Liver (tissue), 9 donors: Measurements from ENCODE around the gene SPATA16. TPM values are rescaled to one million over a fixed set of nuclear protein-coding genes. Genes with fewer than 3 reads are reported as not detected.

ENCODE experiments used
- DNase-seq: peaks from one replicate; pipeline ENCODE4 v3.0.0-alpha.2; 2017; ENCODE audit warnings: low spot score
- H3K27ac ChIP-seq, 2 donors: one replicate each; pipeline ENCODE4 v1.7.0; 2013; ENCODE audit warnings: inconsistent platforms in 2 of 2, low read length in 2 of 2, control low read depth in 1 of 2, low read depth in 1 of 2, mild to moderate bottlenecking in 1 of 2
- H3K27me3 ChIP-seq, 4 donors: one replicate each; pipeline versions ENCODE4 v1.6.1 to v1.7.0; 2013; ENCODE audit warnings: low read length in 3 of 4, inconsistent platforms in 1 of 4, mild to moderate bottlenecking in 1 of 4, moderate library complexity in 1 of 4; ENCODE audit not compliant: control insufficient read depth in 4 of 4, insufficient read depth in 4 of 4
- H3K36me3 ChIP-seq, 4 donors: one replicate each; pipeline versions ENCODE4 v1.6.1 to v1.7.0; 2013; ENCODE audit warnings: low read length in 3 of 4, mild to moderate bottlenecking in 3 of 4, low read depth in 1 of 4, moderate library complexity in 1 of 4; ENCODE audit not compliant: control insufficient read depth in 4 of 4, insufficient read depth in 3 of 4
- H3K4me1 ChIP-seq, 4 donors: one replicate each; pipeline versions ENCODE4 v1.6.1 to v1.7.0; 2013; ENCODE audit warnings: low read length in 3 of 4, mild to moderate bottlenecking in 3 of 4, moderate library complexity in 1 of 4; ENCODE audit not compliant: control insufficient read depth in 4 of 4, insufficient read depth in 4 of 4
- H3K4me3 ChIP-seq, 3 donors: one replicate each; pipeline versions ENCODE4 v1.6.1 to v1.7.0; 2013; ENCODE audit warnings: low read length in 3 of 3, control low read depth in 1 of 3, low read depth in 1 of 3, mild to moderate bottlenecking in 1 of 3
- H3K9ac ChIP-seq, 2 donors: one replicate each; pipeline ENCODE4 v1.7.0; 2013; ENCODE audit warnings: low read length in 2 of 2, mild to moderate bottlenecking in 2 of 2, moderate library complexity in 2 of 2, control low read depth in 1 of 2, low read depth in 1 of 2
- H3K9me3 ChIP-seq, 4 donors: one replicate each; pipeline versions ENCODE4 v1.6.1 to v1.7.0; 2013; ENCODE audit warnings: low read length in 3 of 4; ENCODE audit not compliant: control insufficient read depth in 4 of 4
- EGR1 ChIP-seq, 2 donors: IDR thresholded peaks; 2 replicates each; pipeline ENCODE4 v1.6.1; 2016 to 2018; ENCODE audit warnings: antibody characterized with exemption in 2 of 2, low read depth in 2 of 2
- FOXA1 ChIP-seq: IDR thresholded peaks from 2 replicates; pipeline ENCODE4 v1.6.1; 2016; ENCODE audit warnings: antibody characterized with exemption
- FOXA2 ChIP-seq: IDR thresholded peaks from 2 replicates; pipeline ENCODE4 v1.6.1; 2016; ENCODE audit warnings: antibody characterized with exemption
- GABPA ChIP-seq, 2 donors: IDR thresholded peaks in 1 of 2; conservative IDR thresholded peaks in 1 of 2; 2 replicates each; pipeline ENCODE4 v1.6.1; 2016; ENCODE audit warnings: antibody characterized with exemption in 2 of 2, mild to moderate bottlenecking in 1 of 2, moderate library complexity in 1 of 2
- HNF4A ChIP-seq, 2 donors: conservative IDR thresholded peaks; 2 replicates each; pipeline ENCODE4 v1.6.1; 2016; ENCODE audit warnings: antibody characterized with exemption in 2 of 2, mild to moderate bottlenecking in 2 of 2
- HNF4G ChIP-seq: IDR thresholded peaks from 2 replicates; pipeline ENCODE4 v1.6.1; 2016; ENCODE audit warnings: antibody characterized with exemption
- JUND ChIP-seq, 2 donors: IDR thresholded peaks; 2 replicates each; pipeline ENCODE4 v1.6.1; 2016; ENCODE audit warnings: antibody characterized with exemption in 2 of 2
- NR2F2 ChIP-seq: IDR thresholded peaks from 2 replicates; pipeline ENCODE4 v1.6.1; 2016; ENCODE audit warnings: antibody characterized with exemption
- RAD21 ChIP-seq, 2 donors: IDR thresholded peaks; 2 replicates each; pipeline ENCODE4 v1.6.1; 2016; ENCODE audit warnings: antibody characterized with exemption in 2 of 2, mild to moderate bottlenecking in 2 of 2
- RXRA ChIP-seq, 2 donors: IDR thresholded peaks; 2 replicates each; pipeline ENCODE4 v1.6.1; 2017 to 2018; ENCODE audit warnings: antibody characterized with exemption in 2 of 2, mild to moderate bottlenecking in 1 of 2
- SP1 ChIP-seq: IDR thresholded peaks from 2 replicates; pipeline ENCODE4 v1.6.1; 2018; ENCODE audit warnings: antibody characterized with exemption, mild to moderate bottlenecking
- TAF1 ChIP-seq: conservative IDR thresholded peaks from 2 replicates; pipeline ENCODE4 v1.6.1; 2016; ENCODE audit warnings: antibody characterized with exemption, mild to moderate bottlenecking
- YY1 ChIP-seq: IDR thresholded peaks from 2 replicates; pipeline ENCODE4 v1.6.1; 2016; ENCODE audit warnings: antibody characterized with exemption, mild to moderate bottlenecking
- WGBS: extraction: QIAGEN DNeasy Blood & Tissue Kit; methylation state at CpG from one replicate; pipeline ENCODE4 v1.1.7; 2013; 5-methylcytosine and 5-hydroxymethylcytosine counted together
- polyA plus RNA-seq, 2 donors: library from polyadenylated mRNA; stranded (reverse) in 1 of 2; unstranded in 1 of 2; fragments of 200-250 nt in 1 of 2; fragments of >200 nt in 1 of 2; fragmentation: Nextera tagmentation in 1 of 2; extraction: Ambion mirVana in 1 of 2; gene quantifications; one replicate each; pipeline versions ENCODE4 v1.2.1 to v1.2.3, GENCODE V29; 2013 to 2015
- total RNA-seq, 2 donors: library from RNA; depleted of rRNA; stranded (reverse); fragments of >200 nt; gene quantifications; one replicate each; pipeline ENCODE4 v1.2.3, GENCODE V29; 2014
- TF ChIP-seq, protein P1 (sequence below): IDR thresholded peaks from 2 replicates; pipeline ENCODE4 v1.6.1; 2016; ENCODE audit warnings: antibody characterized with exemption, mild to moderate bottlenecking
- TF ChIP-seq, protein P2 (sequence below): IDR thresholded peaks from 2 replicates; pipeline ENCODE4 v1.6.1; 2016; ENCODE audit warnings: antibody characterized with exemption
- TF ChIP-seq, protein P3 (sequence below): IDR thresholded peaks from 2 replicates; pipeline ENCODE4 v1.6.1; 2016; ENCODE audit warnings: antibody characterized with exemption
- TF ChIP-seq, protein P4 (sequence below): fragments of 150-350 bp; IDR thresholded peaks from 2 replicates; pipeline ENCODE4 v1.5.1; 2017; ENCODE audit warnings: improper control_type of control experiment, low read depth, low read length; ENCODE audit not compliant: missing input control
- TF ChIP-seq, protein P5 (sequence below): IDR thresholded peaks from 2 replicates; pipeline ENCODE4 v1.6.1; 2016; ENCODE audit warnings: antibody characterized with exemption
- donor health status: healthy.
- donor health status: healthy.
- donor health status: healthy.
- donor health status: healthy.
- donor health status: healthy.

SPATA16 gene
- total and polyA plus RNA-seq, 4 donors = not detected

DNA sequence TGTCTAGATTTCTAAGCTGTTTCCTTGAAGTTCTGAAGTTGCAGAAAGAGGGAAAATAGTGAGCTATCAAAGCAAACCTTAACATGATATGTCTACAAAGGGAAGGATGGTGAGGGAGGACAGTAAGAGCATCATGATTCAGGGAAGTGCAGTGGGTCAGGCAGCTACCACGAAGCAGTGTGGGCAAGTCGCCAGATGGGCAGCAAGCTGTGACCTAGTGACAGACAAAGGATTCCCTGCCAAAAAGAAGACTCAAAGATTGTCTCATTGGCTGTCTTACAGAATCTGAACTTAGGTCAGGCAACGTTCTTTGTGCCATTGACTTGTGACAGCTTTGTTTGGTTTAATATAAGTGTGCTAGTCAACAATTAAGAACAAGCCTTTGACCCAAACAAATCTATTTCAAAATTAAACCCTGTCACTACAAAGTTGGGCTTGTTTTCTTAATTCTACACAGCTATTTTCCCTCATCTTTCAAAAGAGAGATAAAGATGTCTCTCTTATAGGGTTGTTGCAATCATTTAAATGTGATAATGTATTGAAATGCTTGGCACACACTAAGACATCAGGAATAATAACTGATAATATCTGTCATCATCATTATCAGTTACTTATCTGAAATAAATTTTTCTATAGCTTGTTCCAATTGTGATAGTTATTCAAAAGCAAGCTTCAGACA lies 237.3 kb downstream of the SPATA16 start:
- Histone ChIP-seq H3K4me1 (no peaks in the 10 kb centered on the region), H3K27ac (no peak overlapping the region), H3K4me3 (no peak overlapping the region), H3K27me3 (no peaks in the 10 kb centered on the region), H3K9ac (no peak overlapping the region), H3K9me3 (no peaks in the 10 kb centered on the region), H3K36me3 (no peaks in the 10 kb centered on the region)
- TF ChIP-seq RAD21 (IDR thresholded peaks at IDR 0.05) (no peak), NR2F2 (no peak), EGR1 (IDR thresholded peaks at IDR 0.05; ENCODE audit: low read depth in 2 of 2) (no peak), YY1 (no peak), GABPA (IDR thresholded peaks at IDR 0.05 in 1 of 2, conservative IDR thresholded peaks at IDR 0.05 in 1 of 2) (no peak), HNF4G (no peak)
- TF ChIP-seq, protein P1, sequence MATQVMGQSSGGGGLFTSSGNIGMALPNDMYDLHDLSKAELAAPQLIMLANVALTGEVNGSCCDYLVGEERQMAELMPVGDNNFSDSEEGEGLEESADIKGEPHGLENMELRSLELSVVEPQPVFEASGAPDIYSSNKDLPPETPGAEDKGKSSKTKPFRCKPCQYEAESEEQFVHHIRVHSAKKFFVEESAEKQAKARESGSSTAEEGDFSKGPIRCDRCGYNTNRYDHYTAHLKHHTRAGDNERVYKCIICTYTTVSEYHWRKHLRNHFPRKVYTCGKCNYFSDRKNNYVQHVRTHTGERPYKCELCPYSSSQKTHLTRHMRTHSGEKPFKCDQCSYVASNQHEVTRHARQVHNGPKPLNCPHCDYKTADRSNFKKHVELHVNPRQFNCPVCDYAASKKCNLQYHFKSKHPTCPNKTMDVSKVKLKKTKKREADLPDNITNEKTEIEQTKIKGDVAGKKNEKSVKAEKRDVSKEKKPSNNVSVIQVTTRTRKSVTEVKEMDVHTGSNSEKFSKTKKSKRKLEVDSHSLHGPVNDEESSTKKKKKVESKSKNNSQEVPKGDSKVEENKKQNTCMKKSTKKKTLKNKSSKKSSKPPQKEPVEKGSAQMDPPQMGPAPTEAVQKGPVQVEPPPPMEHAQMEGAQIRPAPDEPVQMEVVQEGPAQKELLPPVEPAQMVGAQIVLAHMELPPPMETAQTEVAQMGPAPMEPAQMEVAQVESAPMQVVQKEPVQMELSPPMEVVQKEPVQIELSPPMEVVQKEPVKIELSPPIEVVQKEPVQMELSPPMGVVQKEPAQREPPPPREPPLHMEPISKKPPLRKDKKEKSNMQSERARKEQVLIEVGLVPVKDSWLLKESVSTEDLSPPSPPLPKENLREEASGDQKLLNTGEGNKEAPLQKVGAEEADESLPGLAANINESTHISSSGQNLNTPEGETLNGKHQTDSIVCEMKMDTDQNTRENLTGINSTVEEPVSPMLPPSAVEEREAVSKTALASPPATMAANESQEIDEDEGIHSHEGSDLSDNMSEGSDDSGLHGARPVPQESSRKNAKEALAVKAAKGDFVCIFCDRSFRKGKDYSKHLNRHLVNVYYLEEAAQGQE = no peak
- 34% methylated on average over 3 of the region's 3 CpGs for WGBS
- no peak for DNase-seq

DNA sequence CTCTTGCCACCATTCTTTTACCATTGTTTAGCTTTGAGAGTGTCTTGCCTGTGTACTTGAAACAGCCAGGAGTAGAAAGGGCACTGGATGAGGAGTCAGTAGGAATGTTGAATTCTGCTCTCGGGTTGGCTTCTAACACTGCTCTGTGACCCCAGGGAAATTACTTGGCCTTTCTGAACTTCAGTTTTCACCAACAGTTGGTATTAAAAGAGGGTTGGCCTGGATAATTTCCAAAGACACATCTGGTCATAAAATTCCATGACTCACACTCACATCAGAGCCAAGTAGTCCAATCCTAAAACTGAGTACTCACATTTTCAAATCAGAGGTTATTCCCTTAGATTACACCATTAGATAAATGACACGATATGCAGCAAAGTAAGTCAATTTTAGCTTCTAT lies 248.9 kb downstream of the SPATA16 start:
- H3K9me3 ChIP-seq = peaks cover 0 to 2% (median 0%) of the 10 kb centered on the region in 4 donors
- TF ChIP-seq FOXA2 (no peak), NR2F2 (no peak), HNF4G (no peak), GABPA (IDR thresholded peaks at IDR 0.05 in 1 of 2, conservative IDR thresholded peaks at IDR 0.05 in 1 of 2) (no peak), TAF1 (no peak), HNF4A (conservative IDR thresholded peaks at IDR 0.05) (no peak), EGR1 (IDR thresholded peaks at IDR 0.05; ENCODE audit: low read depth in 2 of 2) (no peak), FOXA1 (no peak), JUND (IDR thresholded peaks at IDR 0.05) (no peak), SP1 (no peak), RAD21 (IDR thresholded peaks at IDR 0.05) (no peak), YY1 (no peak), RXRA (IDR thresholded peaks at IDR 0.05) (no peak)
- TF ChIP-seq, protein P1 = no peak
- TF ChIP-seq, protein P2, sequence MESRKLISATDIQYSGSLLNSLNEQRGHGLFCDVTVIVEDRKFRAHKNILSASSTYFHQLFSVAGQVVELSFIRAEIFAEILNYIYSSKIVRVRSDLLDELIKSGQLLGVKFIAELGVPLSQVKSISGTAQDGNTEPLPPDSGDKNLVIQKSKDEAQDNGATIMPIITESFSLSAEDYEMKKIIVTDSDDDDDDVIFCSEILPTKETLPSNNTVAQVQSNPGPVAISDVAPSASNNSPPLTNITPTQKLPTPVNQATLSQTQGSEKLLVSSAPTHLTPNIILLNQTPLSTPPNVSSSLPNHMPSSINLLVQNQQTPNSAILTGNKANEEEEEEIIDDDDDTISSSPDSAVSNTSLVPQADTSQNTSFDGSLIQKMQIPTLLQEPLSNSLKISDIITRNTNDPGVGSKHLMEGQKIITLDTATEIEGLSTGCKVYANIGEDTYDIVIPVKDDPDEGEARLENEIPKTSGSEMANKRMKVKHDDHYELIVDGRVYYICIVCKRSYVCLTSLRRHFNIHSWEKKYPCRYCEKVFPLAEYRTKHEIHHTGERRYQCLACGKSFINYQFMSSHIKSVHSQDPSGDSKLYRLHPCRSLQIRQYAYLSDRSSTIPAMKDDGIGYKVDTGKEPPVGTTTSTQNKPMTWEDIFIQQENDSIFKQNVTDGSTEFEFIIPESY = no peak
- TF ChIP-seq, protein P3, sequence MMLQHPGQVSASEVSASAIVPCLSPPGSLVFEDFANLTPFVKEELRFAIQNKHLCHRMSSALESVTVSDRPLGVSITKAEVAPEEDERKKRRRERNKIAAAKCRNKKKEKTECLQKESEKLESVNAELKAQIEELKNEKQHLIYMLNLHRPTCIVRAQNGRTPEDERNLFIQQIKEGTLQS = no peak
- TF ChIP-seq, protein P4, sequence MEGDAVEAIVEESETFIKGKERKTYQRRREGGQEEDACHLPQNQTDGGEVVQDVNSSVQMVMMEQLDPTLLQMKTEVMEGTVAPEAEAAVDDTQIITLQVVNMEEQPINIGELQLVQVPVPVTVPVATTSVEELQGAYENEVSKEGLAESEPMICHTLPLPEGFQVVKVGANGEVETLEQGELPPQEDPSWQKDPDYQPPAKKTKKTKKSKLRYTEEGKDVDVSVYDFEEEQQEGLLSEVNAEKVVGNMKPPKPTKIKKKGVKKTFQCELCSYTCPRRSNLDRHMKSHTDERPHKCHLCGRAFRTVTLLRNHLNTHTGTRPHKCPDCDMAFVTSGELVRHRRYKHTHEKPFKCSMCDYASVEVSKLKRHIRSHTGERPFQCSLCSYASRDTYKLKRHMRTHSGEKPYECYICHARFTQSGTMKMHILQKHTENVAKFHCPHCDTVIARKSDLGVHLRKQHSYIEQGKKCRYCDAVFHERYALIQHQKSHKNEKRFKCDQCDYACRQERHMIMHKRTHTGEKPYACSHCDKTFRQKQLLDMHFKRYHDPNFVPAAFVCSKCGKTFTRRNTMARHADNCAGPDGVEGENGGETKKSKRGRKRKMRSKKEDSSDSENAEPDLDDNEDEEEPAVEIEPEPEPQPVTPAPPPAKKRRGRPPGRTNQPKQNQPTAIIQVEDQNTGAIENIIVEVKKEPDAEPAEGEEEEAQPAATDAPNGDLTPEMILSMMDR = no peak
- TF ChIP-seq, protein P5, sequence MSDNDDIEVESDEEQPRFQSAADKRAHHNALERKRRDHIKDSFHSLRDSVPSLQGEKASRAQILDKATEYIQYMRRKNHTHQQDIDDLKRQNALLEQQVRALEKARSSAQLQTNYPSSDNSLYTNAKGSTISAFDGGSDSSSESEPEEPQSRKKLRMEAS = no peak
- no peak overlapping the region for H3K27ac ChIP-seq
- H3K9ac ChIP-seq = no peak overlapping the region
- 40% methylated on average over 2 of the region's 2 CpGs for WGBS
- H3K36me3 ChIP-seq = no peaks in the 10 kb centered on the region
- H3K27me3 ChIP-seq = no peaks in the 10 kb centered on the region
- no peak overlapping the region for H3K4me3 ChIP-seq
- no peaks in the 10 kb centered on the region for H3K4me1 ChIP-seq
- DNase-seq = no peak
